ENCODE measurements around the gene VAT1.

The VAT1 gene

DNA sequence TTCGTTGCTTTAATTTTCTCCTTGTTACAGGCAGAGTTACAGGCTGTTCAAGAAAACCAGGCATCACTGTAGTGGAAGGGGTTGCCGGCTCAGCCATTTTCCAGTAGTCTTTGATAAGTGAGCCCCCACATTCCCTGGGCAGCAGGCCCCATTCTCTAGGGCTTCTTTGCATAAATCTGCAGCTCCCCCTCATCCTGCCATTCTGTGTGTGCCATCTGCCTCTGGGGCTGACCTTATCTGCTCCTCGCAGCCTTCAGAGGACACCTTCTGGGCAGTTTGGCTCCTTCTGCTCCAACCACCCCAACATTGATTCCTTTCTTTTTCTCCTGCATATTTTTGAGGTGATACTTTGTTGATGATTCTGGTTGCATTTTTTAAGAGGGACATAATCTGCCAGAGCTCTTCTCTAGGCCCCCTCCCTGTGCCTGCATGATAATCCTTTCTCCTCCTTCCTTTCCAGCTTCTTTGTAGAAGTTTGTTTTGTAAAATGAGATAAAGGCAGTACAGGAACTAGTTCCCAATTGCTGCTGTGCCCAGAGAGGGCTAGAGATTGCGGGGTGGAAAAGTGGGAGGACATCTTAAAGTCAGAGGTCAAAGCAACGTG lies 19.9 kb upstream of the VAT1 start:
- Histone ChIP-seq H3K27me3 (ENCODE audit: control insufficient read depth, insufficient read depth, low read length) (no peaks in the 10 kb centered on the region), H3K4me1 (ENCODE audit: control insufficient read depth, insufficient read depth, low read length) (peaks cover 5% of the 10 kb centered on the region), H3K9me3 (ENCODE audit: control insufficient read depth, low read length) (no peaks in the 10 kb centered on the region), H3K36me3 (ENCODE audit: control insufficient read depth, insufficient read depth, low read length) (no peaks in the 10 kb centered on the region), H3K4me3 (ENCODE audit: low read length) (no peak overlapping the region), H3K9ac (ENCODE audit: low read length) (no peak overlapping the region)

DNA sequence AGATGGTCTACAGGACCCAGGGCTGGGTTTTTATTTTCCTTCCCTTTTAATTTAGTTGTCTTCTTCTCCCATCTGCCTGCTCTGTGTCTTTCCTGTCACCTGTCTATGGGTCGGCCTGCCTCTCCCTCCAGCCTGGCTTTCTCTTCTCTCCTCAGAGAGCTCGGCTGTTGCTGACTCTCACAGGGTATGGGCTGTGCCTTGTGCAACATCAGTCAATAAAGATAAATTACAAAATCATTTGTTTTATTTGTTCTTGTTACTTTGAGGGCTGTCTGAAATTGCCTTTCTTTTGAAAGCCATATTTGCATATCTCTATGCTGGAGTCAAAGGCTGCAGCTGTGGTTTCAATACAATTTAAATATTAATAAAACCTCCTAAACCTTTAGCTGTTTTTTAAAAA lies 18.5 kb upstream of the VAT1 start:
- Histone ChIP-seq H3K36me3 (ENCODE audit: control insufficient read depth, insufficient read depth, low read length) (no peaks in the 10 kb centered on the region), H3K9ac (ENCODE audit: low read length) (peak overlapping the region; percentile 3), H3K4me3 (ENCODE audit: low read length) (no peak overlapping the region), H3K27me3 (ENCODE audit: control insufficient read depth, insufficient read depth, low read length) (no peaks in the 10 kb centered on the region), H3K4me1 (ENCODE audit: control insufficient read depth, insufficient read depth, low read length) (peaks cover 5% of the 10 kb centered on the region), H3K9me3 (ENCODE audit: control insufficient read depth, low read length) (no peaks in the 10 kb centered on the region)

DNA sequence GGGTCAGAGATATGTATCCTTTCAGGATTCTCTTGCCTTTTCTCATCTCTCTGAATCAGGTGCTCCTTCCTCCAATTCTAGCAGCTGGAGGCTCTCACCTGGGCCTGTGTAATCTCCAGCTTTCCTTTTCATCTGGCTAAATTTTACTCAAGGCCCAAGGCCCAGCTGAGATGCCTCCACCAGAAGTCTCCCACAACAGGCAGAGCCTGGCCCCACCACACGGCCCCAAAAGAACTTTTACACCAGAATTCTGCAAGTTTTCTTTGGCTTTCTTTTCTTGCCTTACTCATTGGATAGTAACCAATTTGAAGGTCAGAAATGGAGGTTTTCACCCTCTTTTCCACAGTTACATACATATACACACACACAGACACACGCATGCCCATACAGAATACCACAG lies 17.5 kb upstream of the VAT1 start:
- H3K36me3 ChIP-seq (ENCODE audit: control insufficient read depth, insufficient read depth, low read length), result no peaks in the 10 kb centered on the region
- H3K9ac ChIP-seq (ENCODE audit: low read length), result no peak overlapping the region
- H3K27me3 ChIP-seq (ENCODE audit: control insufficient read depth, insufficient read depth, low read length), result no peaks in the 10 kb centered on the region
- no peaks in the 10 kb centered on the region for H3K9me3 ChIP-seq (ENCODE audit: control insufficient read depth, low read length)
- peaks cover 5% of the 10 kb centered on the region for H3K4me1 ChIP-seq (ENCODE audit: control insufficient read depth, insufficient read depth, low read length)
- H3K4me3 ChIP-seq (ENCODE audit: low read length), result no peak overlapping the region

DNA sequence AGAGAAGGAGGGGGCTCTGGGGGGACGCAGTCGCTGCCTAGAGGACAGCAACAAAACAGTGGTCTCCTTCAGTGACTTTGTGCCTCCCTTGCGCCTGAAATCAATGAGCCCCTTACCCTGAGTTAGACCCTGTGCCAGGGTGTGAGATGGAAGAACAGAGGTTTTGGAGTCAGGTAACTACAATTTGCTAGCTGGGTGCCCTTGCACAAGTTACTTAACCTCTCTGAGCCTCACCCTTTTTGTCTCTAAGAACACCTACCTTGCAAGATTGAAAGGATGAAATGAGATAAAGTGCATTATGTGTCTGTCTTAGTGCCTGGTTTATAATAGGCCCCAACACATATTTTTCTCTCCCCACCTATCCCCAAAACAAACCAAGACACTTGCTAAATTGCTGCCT lies 12.7 kb upstream of the VAT1 start:
- Histone ChIP-seq H3K27me3 (ENCODE audit: control insufficient read depth, insufficient read depth, low read length) (no peaks in the 10 kb centered on the region), H3K4me1 (ENCODE audit: control insufficient read depth, insufficient read depth, low read length) (no peaks in the 10 kb centered on the region), H3K9ac (ENCODE audit: low read length) (no peak overlapping the region), H3K36me3 (ENCODE audit: control insufficient read depth, insufficient read depth, low read length) (no peaks in the 10 kb centered on the region), H3K9me3 (ENCODE audit: control insufficient read depth, low read length) (no peaks in the 10 kb centered on the region), H3K4me3 (ENCODE audit: low read length) (no peak overlapping the region)

DNA sequence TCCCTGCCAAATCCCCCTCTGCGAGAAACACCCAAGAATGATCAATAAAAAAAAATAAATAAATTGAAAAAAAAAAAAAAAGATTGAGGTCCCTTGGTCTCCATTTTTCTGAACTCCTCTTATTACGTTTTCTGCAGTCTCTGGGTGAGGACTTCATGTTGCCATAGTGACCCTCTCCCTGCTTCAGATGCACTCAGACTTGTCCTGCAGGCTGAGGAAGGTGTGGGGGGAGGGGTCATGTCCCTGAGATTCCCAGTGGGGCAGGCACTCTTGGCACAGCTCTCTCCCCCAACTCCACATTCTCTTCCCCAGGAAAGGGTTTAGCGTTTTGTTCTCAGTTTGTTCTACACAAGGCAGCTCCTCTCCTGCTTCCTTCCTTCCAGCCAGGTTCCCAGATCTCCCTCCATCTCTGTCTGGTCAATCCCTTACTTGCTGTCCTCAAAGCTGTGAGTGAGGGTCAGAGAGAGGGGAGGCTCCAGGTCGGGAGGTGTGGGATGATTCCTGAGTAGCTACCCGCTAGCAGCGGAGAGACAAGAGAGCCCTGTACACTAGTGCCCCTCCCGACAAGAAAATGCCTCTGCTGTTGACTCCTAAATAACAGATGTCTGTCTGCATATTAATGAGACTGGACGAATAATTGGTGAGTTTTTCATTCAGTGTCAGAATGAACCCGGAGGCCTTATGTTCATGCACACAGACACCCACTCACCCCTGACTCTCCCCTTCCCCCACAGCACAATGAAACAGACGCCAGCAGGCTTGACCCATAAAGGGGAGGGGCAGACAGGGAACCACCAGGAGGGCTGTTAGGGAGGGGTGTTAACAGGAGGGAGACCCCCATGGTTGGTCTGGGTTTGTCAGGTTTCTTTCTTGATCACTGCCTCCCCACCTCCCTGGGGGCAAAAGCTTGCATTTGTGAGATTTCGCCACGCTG lies 12.0 kb upstream of the VAT1 start:
- H3K9ac ChIP-seq (ENCODE audit: low read length), result no peak overlapping the region
- H3K27me3 ChIP-seq (ENCODE audit: control insufficient read depth, insufficient read depth, low read length), result no peaks in the 10 kb centered on the region
- no peaks in the 10 kb centered on the region for H3K36me3 ChIP-seq (ENCODE audit: control insufficient read depth, insufficient read depth, low read length)
- H3K4me1 ChIP-seq (ENCODE audit: control insufficient read depth, insufficient read depth, low read length), result no peaks in the 10 kb centered on the region
- H3K9me3 ChIP-seq (ENCODE audit: control insufficient read depth, low read length), result no peaks in the 10 kb centered on the region
- no peak overlapping the region for H3K4me3 ChIP-seq (ENCODE audit: low read length)

GRCh38 chr17:43031666-43032065 lies 9.5 kb upstream of the VAT1 start:
- Histone ChIP-seq H3K9ac (ENCODE audit: low read length) (no peak overlapping the region), H3K27me3 (ENCODE audit: control insufficient read depth, insufficient read depth, low read length) (no peaks in the 10 kb centered on the region), H3K4me1 (ENCODE audit: control insufficient read depth, insufficient read depth, low read length) (no peaks in the 10 kb centered on the region), H3K36me3 (ENCODE audit: control insufficient read depth, insufficient read depth, low read length) (no peaks in the 10 kb centered on the region), H3K4me3 (ENCODE audit: low read length) (no peak overlapping the region), H3K9me3 (ENCODE audit: control insufficient read depth, low read length) (no peaks in the 10 kb centered on the region)

GRCh38 chr17:43030137-43030767 lies 8.1 kb upstream of the VAT1 start:
- H3K4me1 ChIP-seq (ENCODE audit: control insufficient read depth, insufficient read depth, low read length), result no peaks in the 10 kb centered on the region
- H3K9ac ChIP-seq (ENCODE audit: low read length), result no peak overlapping the region
- no peaks in the 10 kb centered on the region for H3K36me3 ChIP-seq (ENCODE audit: control insufficient read depth, insufficient read depth, low read length)
- no peaks in the 10 kb centered on the region for H3K9me3 ChIP-seq (ENCODE audit: control insufficient read depth, low read length)
- H3K27me3 ChIP-seq (ENCODE audit: control insufficient read depth, insufficient read depth, low read length), result no peaks in the 10 kb centered on the region
- no peak overlapping the region for H3K4me3 ChIP-seq (ENCODE audit: low read length)

- H3K9me3 ChIP-seq (ENCODE audit: control insufficient read depth, low read length), result no peaks in the 10 kb centered on the region
- peaks cover 7% of the 10 kb centered on the region for H3K4me1 ChIP-seq (ENCODE audit: control insufficient read depth, insufficient read depth, low read length)
- no peak overlapping the region for H3K4me3 ChIP-seq (ENCODE audit: low read length)
- H3K9ac ChIP-seq (ENCODE audit: low read length), result no peak overlapping the region
- H3K36me3 ChIP-seq (ENCODE audit: control insufficient read depth, insufficient read depth, low read length), result no peaks in the 10 kb centered on the region
- H3K27me3 ChIP-seq (ENCODE audit: control insufficient read depth, insufficient read depth, low read length), result no peaks in the 10 kb centered on the region
Observed at GRCh38 chr17:43028221-43028861, 6.2 kb upstream of the VAT1 start.

DNA sequence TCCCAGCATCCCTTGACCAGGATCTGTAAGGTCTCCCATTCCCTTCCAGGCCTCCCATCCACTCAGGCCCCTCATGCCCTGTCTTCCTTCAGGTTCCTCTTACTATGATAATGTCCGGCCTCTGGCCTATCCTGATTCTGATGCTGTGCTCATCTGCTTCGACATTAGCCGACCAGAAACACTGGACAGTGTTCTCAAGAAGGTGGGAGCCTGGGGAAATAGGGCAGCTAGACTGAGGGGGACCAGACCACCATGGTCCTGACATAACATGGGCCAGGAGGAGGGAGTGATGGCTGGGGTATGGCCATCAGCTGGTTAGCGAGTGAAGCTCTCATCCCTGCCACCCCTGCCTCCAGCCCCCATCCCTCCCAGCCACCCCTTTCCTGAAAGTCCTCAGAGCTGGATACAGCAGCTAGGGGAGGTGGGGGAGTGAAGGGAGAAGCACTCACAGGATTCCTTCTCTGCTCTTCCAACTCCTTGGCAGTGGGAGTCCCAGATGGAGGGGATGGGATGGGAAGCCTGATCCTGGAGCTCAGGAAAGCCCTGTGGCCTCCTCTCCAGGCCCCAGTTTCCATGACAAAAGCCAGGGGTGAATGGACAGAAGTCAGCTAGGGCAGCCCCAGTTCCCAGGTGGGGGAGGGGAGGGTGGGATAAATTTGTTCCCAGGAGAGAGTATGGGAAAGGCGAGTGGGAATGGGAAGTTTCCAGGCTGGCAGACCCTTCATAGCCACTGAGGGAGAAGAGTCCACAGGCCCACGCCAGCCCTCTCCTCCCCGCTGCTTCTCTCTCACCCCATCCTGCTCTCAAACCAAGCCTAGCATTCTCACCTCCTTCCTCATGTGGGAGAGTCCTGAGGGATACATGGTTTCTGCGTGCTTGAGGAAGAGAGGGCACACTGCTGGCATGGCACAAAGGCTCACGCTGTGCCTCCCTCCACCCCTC lies 5.2 kb upstream of the VAT1 start:
- Histone ChIP-seq H3K4me1 (ENCODE audit: control insufficient read depth, insufficient read depth, low read length) (peaks cover 12% of the 10 kb centered on the region), H3K4me3 (ENCODE audit: low read length) (no peak overlapping the region), H3K9ac (ENCODE audit: low read length) (no peak overlapping the region), H3K36me3 (ENCODE audit: control insufficient read depth, insufficient read depth, low read length) (no peaks in the 10 kb centered on the region), H3K27me3 (ENCODE audit: control insufficient read depth, insufficient read depth, low read length) (no peaks in the 10 kb centered on the region), H3K9me3 (ENCODE audit: control insufficient read depth, low read length) (no peaks in the 10 kb centered on the region)

GRCh38 chr17:43026595-43026994 lies 4.4 kb upstream of the VAT1 start:
- Histone ChIP-seq H3K27me3 (ENCODE audit: control insufficient read depth, insufficient read depth, low read length) (no peaks in the 10 kb centered on the region), H3K4me3 (ENCODE audit: low read length) (no peak overlapping the region), H3K9me3 (ENCODE audit: control insufficient read depth, low read length) (no peaks in the 10 kb centered on the region), H3K36me3 (ENCODE audit: control insufficient read depth, insufficient read depth, low read length) (no peaks in the 10 kb centered on the region), H3K4me1 (ENCODE audit: control insufficient read depth, insufficient read depth, low read length) (peaks cover 12% of the 10 kb centered on the region), H3K9ac (ENCODE audit: low read length) (no peak overlapping the region)

DNA sequence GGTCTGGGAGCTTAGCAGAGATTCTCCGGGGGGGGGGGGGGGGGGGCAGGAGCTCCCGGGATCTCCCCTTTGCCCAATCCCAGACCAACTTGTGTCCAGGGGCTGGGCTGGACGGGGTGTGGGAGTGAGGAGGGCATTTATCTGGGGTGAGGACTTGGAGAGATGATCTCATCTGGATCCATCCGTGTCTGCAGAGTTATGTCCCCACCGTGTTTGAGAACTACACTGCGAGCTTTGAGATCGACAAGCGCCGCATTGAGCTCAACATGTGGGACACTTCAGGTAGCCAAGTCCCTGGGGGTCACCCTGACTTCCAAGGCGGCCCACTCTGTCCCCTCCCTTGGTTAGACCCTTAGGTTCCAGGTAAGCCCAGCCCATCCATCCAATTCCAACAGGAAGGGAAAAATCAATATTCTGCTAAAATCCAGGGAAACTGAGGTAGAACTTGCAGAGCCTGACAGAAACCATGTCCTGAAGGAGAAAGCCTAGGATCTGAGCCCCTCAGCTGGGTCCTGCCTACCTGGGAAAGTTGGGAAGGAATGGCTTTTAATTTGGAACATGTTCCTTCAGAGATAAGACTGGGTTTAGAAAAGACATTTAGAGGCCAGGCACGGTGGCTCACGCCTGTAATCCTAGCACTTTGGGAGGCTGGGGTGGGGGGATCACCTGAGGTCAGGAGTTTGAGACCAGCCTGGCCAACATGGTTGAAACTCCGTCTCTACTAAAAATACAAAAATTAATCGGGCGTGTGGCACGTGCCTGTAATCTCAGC lies 3.8 kb upstream of the VAT1 start:
- Histone ChIP-seq H3K9ac (ENCODE audit: low read length) (no peak overlapping the region), H3K27me3 (ENCODE audit: control insufficient read depth, insufficient read depth, low read length) (no peaks in the 10 kb centered on the region), H3K4me3 (ENCODE audit: low read length) (no peak overlapping the region), H3K9me3 (ENCODE audit: control insufficient read depth, low read length) (no peaks in the 10 kb centered on the region), H3K36me3 (ENCODE audit: control insufficient read depth, insufficient read depth, low read length) (no peaks in the 10 kb centered on the region), H3K4me1 (ENCODE audit: control insufficient read depth, insufficient read depth, low read length) (peaks cover 15% of the 10 kb centered on the region)
